GM19455 (cell line): ENCODE data around the gene TSPAN11.

ENCODE experiments used
- ATAC-seq: cut with Tn5 transposase; IDR thresholded peaks from one replicate; pipeline ENCODE4 v1.9.1; 2021; ENCODE audit not compliant: unreplicated experiment

Gene TSPAN11

GRCh38 chr12:30959110-30959710, 32.7 kb downstream of the TSPAN11 start:
- no peak for ATAC-seq

GRCh38 chr12:30959778-30960177, 33.2 kb downstream of the TSPAN11 start:
- no peak for ATAC-seq

- no peak for ATAC-seq
Observed at GRCh38 chr12:30961030-30961429, 34.5 kb downstream of the TSPAN11 start.

DNA sequence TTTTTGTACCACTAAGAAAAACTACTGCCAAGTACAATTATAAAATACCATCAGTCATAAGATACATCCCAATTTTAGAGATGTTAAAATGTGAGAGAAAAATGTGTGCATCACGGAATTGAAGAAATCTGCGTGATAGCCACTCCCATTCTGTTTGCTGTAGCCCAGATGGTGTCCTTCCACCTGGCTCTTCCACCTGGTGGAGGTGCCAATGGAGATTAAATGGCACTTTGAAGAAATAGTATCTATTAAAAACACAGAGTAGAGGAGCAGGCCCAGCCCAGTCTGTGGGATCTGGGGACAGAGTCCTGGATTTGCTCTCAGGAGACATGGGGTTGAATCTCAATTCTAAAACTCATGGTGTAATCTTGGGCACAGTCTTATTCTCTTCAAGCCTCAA, 35.5 kb downstream of the TSPAN11 start:
- ATAC-seq = no peak

DNA sequence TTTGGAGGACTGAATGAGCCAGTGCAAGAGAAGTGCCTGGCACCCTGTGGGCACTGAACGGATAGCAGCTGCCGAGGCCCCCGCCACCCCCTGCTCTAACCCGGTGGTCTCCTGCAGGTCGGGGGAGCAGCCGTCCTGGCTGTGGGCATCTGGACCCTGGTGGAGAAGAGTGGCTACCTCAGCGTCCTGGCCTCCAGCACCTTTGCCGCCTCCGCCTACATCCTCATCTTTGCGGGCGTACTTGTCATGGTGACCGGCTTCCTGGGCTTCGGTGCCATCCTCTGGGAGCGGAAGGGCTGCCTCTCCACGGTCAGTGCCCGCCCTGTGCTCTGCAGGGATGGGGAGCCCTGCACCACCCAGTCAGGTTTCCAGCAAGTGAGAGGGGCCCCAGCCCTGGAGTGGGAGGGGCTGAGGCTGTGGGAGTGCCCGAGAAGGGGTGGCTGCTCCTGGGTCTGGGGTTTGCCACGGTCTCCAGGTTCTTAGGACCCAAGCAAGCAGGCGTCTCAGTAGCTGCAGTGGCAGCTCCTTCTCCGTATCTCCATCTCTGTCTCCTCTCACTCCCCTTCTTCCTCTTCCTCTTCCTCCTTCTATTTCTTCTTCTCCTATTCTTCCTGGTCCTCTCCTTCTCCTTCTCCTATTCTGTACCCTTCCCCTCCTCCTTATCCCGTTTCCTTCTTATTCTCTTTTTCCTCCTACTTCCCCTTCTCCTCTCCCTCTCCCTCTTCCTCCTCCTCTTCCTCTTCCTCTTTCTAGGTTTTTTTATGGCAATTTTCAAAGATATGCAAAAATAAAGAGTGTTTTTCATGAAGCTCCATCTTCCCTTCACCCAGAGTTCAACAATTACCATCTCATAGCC, 37.4 kb downstream of the TSPAN11 start:
- ATAC-seq = no peak

GRCh38 chr12:30964896-30965612, 38.5 kb downstream of the TSPAN11 start:
- no peak for ATAC-seq

GRCh38 chr12:30965613-30965985, 39.1 kb downstream of the TSPAN11 start:
- no peak for ATAC-seq

DNA sequence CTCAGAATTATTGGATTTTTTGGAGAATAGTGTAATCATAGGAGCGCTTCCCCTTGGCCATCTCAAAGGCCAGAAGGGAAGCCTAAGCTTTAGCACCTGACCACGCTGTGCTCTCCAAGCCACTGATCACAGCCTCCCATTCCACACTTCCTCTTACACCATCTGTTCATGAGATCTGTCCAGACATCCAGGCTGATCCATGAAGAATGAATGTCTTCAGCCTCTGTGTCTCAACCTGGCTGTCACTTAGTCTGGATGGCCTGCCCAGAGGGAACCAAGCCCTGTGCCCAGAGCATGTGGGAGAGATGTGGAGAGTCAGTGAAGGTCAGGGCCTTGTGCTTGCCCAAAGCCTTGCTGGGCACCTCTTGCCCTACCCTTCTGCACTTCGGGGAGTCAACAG, 40.5 kb downstream of the TSPAN11 start:
- no peak for ATAC-seq

GRCh38 chr12:30968211-30968610, 41.7 kb downstream of the TSPAN11 start:
- ATAC-seq = no peak

DNA sequence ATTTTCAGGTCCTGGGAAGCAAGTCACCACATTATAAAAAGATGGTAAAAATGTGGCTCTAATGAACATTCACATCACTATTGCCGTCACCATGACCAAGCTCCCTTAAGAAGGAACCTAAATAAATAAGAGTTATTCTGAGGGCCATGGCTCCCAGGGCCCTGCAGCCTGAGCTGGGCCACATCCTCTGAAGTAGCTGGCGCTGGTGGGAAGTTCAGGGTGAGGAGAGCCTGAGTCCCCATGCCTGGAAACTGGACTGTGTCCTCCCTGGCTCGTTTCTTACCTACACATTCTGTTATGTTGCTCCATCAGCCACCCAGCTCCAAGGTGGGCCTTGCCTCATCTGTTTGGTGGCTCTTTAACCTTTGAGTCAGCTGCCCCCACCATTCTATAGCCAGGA, 42.5 kb downstream of the TSPAN11 start:
- no peak for ATAC-seq

GRCh38 chr12:30969606-30970395, 43.3 kb downstream of the TSPAN11 start:
- ATAC-seq = no peak

- no peak for ATAC-seq
Observed at GRCh38 chr12:30970559-30971197, 44.1 kb downstream of the TSPAN11 start.

- ATAC-seq = no peak
Observed at GRCh38 chr12:30972035-30972434, 45.5 kb downstream of the TSPAN11 start.

DNA sequence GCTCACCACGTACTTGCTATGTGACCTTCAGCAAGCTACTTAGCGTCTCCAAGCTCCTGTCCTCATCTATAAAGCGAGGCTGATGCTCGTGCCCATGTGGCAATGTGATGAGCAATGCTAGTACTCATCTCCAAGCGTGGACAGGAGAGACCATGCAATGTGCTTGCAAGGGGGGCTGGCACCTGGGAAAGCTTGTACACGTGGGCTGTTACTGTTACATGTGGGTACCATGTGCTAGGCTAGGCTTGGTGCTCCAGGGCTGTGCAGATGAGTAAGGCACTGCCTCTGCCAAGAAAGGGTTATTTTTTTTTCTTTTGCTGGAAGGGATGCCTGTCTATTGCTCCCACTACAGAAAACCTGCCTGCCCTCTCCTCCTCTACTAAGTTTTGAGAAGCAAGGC, 46.6 kb downstream of the TSPAN11 start:
- no peak for ATAC-seq

GRCh38 chr12:30973830-30974229, 47.3 kb downstream of the TSPAN11 start:
- ATAC-seq = no peak

DNA sequence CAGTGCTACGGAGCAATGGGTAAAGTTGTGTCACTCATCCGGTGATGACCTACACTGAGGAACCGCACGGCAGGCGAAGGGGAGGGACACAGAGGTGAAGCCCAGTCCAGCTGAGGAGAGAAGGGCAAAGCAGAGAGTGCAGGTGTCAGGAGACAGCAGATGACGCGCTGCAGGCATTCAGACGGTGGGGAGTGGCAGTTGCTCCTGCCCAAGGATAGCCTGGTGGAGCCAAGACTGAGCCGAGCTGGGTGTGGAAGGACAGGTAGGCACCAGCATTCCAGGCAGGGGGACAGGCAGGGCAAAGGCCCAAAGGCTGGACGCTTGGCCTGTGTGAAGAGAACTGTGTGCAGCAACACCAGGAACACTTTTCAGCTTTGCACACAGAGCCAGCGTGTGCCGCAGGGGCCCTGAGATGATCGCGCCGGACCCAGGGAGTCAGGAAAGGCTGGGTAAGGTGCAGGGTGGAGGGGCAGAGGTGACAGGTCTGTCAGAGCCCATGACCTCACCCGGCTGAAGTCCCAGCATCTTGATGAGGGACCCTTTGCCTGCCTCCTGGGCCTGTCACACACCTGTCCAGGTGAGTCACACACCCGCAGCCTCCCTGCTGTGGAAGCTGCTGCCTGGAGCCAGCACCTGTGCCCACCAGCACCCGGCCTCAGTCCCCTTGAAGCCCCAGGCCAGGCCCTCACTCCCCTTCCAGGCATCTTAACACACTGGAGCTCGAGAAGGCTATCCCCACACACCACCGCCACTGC, 48.4 kb downstream of the TSPAN11 start:
- no peak for ATAC-seq

GRCh38 chr12:30975581-30975980, 49.0 kb downstream of the TSPAN11 start:
- ATAC-seq = no peak

- no peak for ATAC-seq
Observed at GRCh38 chr12:30976206-30976605, 49.7 kb downstream of the TSPAN11 start.

- ATAC-seq = no peak
Observed at GRCh38 chr12:30977124-30977523, 50.6 kb downstream of the TSPAN11 start.
